Measurements from ENCODE around the gene VASP. TPM values are rescaled to one million over a fixed set of nuclear protein-coding genes. Genes with fewer than 3 reads are reported as not detected.

Gene VASP
- total RNA-seq, 1 experiment from 2014 or later = 102 TPM

- BruUV-seq (replicated peaks) = no TSS peak
- H3K27ac ChIP-seq (ENCODE audit: low read depth, low read length, poor library complexity, severe bottlenecking) = peak overlapping the region; percentile 83
- H3K9me3 ChIP-seq (ENCODE audit: low read depth, low read length, poor library complexity, severe bottlenecking) = no peaks in the 10 kb centered on the region
- H3K36me3 ChIP-seq (ENCODE audit: insufficient read depth, low read length, poor library complexity, severe bottlenecking) = no peaks in the 10 kb centered on the region
- no peaks in the 10 kb centered on the region for H3K27me3 ChIP-seq (replicated peaks; ENCODE audit: insufficient read depth, low read depth, low read length, poor library complexity)
- ChIA-PET CTCF (interaction anchor here (0.7 kb wide), 1 partner anchor 27 kb away, joined by 4 read pairs; no protein-coding TSS in a partner anchor), POLR2A (ENCODE audit: low non-redundant PET) (no interaction called here)
- H3K4me3 ChIP-seq (ENCODE audit: low read depth, low read length, poor library complexity, severe bottlenecking) = no peak overlapping the region
- DNase-seq (ENCODE audit: low spot score) = no peak
- TF ChIP-seq, protein P1, sequence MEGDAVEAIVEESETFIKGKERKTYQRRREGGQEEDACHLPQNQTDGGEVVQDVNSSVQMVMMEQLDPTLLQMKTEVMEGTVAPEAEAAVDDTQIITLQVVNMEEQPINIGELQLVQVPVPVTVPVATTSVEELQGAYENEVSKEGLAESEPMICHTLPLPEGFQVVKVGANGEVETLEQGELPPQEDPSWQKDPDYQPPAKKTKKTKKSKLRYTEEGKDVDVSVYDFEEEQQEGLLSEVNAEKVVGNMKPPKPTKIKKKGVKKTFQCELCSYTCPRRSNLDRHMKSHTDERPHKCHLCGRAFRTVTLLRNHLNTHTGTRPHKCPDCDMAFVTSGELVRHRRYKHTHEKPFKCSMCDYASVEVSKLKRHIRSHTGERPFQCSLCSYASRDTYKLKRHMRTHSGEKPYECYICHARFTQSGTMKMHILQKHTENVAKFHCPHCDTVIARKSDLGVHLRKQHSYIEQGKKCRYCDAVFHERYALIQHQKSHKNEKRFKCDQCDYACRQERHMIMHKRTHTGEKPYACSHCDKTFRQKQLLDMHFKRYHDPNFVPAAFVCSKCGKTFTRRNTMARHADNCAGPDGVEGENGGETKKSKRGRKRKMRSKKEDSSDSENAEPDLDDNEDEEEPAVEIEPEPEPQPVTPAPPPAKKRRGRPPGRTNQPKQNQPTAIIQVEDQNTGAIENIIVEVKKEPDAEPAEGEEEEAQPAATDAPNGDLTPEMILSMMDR (conservative IDR thresholded peaks at IDR 0.05; ENCODE audit: low read depth, low read length) = no peak
- TF ChIP-seq EZH2 (IDR thresholded peaks at IDR 0.05; ENCODE audit: borderline replicate concordance, low read depth, low read length, poor library complexity, severe bottlenecking) = no peak
- H3K4me1 ChIP-seq (ENCODE audit: insufficient read depth, low read length, poor library complexity, severe bottlenecking) = peaks cover 10% of the 10 kb centered on the region
- intact Hi-C loops (cut with micrococcal nuclease; ENCODE audit: unreplicated experiment) = loop anchor here (5.0 kb wide), 1 partner anchor 137 kb away; no protein-coding TSS in a partner anchor
Measured at GRCh38 chr19:45505151-45505995, 1.9 kb upstream of the VASP start.

- DNase-seq (ENCODE audit: low spot score) = no peak
Measured at GRCh38 chr19:45505996-45506245, 1.4 kb upstream of the VASP start.

GRCh38 chr19:45506246-45506988 is 862 bp upstream of the VASP start:
- intact Hi-C loops (cut with micrococcal nuclease; ENCODE audit: unreplicated experiment) = loop anchor here (5.0 kb wide), 1 partner anchor 136 kb away; no protein-coding TSS in a partner anchor
- Histone ChIP-seq H3K9me3 (ENCODE audit: low read depth, low read length, poor library complexity, severe bottlenecking) (no peaks in the 10 kb centered on the region), H3K27me3 (replicated peaks; ENCODE audit: insufficient read depth, low read depth, low read length, poor library complexity) (no peaks in the 10 kb centered on the region), H3K36me3 (ENCODE audit: insufficient read depth, low read length, poor library complexity, severe bottlenecking) (no peaks in the 10 kb centered on the region), H3K4me3 (ENCODE audit: low read depth, low read length, poor library complexity, severe bottlenecking) (peak overlapping the region; percentile 93), H3K27ac (ENCODE audit: low read depth, low read length, poor library complexity, severe bottlenecking) (peak overlapping the region; percentile 83), H3K4me1 (ENCODE audit: insufficient read depth, low read length, poor library complexity, severe bottlenecking) (peaks cover 10% of the 10 kb centered on the region)
- no TSS peak for BruUV-seq (replicated peaks)
- no peak for TF ChIP-seq EZH2 (IDR thresholded peaks at IDR 0.05; ENCODE audit: borderline replicate concordance, low read depth, low read length, poor library complexity, severe bottlenecking)
- TF ChIP-seq, protein P1 (conservative IDR thresholded peaks at IDR 0.05; ENCODE audit: low read depth, low read length) = peak; percentile 73
- CTCF ChIA-PET = no interaction called here
- POLR2A ChIA-PET (ENCODE audit: low non-redundant PET) = no interaction called here
- peak; percentile 95 for DNase-seq (ENCODE audit: low spot score)

More at GRCh38 chr19:45505996-45506245, 1.4 kb upstream of the VASP start:
- ChIA-PET POLR2A (ENCODE audit: low non-redundant PET) (no interaction called here), CTCF (interaction anchor here (0.7 kb wide), 1 partner anchor 27 kb away, joined by 4 read pairs; no protein-coding TSS in a partner anchor)
- peak overlapping the region; percentile 83 for H3K27ac ChIP-seq (ENCODE audit: low read depth, low read length, poor library complexity, severe bottlenecking)
- peaks cover 10% of the 10 kb centered on the region for H3K4me1 ChIP-seq (ENCODE audit: insufficient read depth, low read length, poor library complexity, severe bottlenecking)
- no peaks in the 10 kb centered on the region for H3K9me3 ChIP-seq (ENCODE audit: low read depth, low read length, poor library complexity, severe bottlenecking)
- TF ChIP-seq EZH2 (IDR thresholded peaks at IDR 0.05; ENCODE audit: borderline replicate concordance, low read depth, low read length, poor library complexity, severe bottlenecking) = no peak
- TF ChIP-seq, protein P1 (conservative IDR thresholded peaks at IDR 0.05; ENCODE audit: low read depth, low read length) = no peak
- no peaks in the 10 kb centered on the region for H3K36me3 ChIP-seq (ENCODE audit: insufficient read depth, low read length, poor library complexity, severe bottlenecking)
- H3K4me3 ChIP-seq (ENCODE audit: low read depth, low read length, poor library complexity, severe bottlenecking) = peak overlapping the region; percentile 93
- BruUV-seq (replicated peaks) = TSS peak; percentile 28
- no peaks in the 10 kb centered on the region for H3K27me3 ChIP-seq (replicated peaks; ENCODE audit: insufficient read depth, low read depth, low read length, poor library complexity)
- intact Hi-C loops (cut with micrococcal nuclease; ENCODE audit: unreplicated experiment) = loop anchor here (5.0 kb wide), 1 partner anchor 136 kb away; no protein-coding TSS in a partner anchor

All from A673 (cell line).